Cardiac septum (tissue), 1 donor: ENCODE measurements around the gene UNC13D. TPM values are rescaled to one million over a fixed set of nuclear protein-coding genes. Genes with fewer than 3 reads are reported as not detected.
"Not testable (repeated sequence)": the region's sequence is repeated elsewhere in the genome, so short reads cannot be mapped to it uniquely, and the experiment has no call there.

Experiments
- DNase-seq: peaks from one replicate; pipeline ENCODE4 v3.0.0-alpha.2; 2020; ENCODE audit warnings: low spot score
- intact Hi-C: fragments of 100-400 bp; cut with DNase I; formaldehyde crosslinking; loops from one replicate; pipeline ENCODE4 v1.14.0; 2022
- long read RNA-seq: library from polyadenylated mRNA; unstranded; transcript quantifications from one replicate; pipeline ENCODE4 v2.0.0, GENCODE V29; 2021
- total RNA-seq: library from RNA; stranded (reverse); fragmentation: NEBNext Ultra II Directional; extraction: Animal tissue kit (Norgen Biotek cat#: 25700); gene quantifications from one replicate; pipeline ENCODE4 v1.2.1, GENCODE V29; 2021
- donor health status: DM: no; HTN: no; CAD: no.

UNC13D gene
- 7.9 TPM for total RNA-seq
- long read RNA-seq, full-length matches to known transcripts, result 1 of 11 reads
- long read RNA-seq, partial matches to known transcripts, result 1 of 11 reads
- long read RNA-seq, other reads (novel, unspliced or antisense), result 9 of 11 reads

DNA sequence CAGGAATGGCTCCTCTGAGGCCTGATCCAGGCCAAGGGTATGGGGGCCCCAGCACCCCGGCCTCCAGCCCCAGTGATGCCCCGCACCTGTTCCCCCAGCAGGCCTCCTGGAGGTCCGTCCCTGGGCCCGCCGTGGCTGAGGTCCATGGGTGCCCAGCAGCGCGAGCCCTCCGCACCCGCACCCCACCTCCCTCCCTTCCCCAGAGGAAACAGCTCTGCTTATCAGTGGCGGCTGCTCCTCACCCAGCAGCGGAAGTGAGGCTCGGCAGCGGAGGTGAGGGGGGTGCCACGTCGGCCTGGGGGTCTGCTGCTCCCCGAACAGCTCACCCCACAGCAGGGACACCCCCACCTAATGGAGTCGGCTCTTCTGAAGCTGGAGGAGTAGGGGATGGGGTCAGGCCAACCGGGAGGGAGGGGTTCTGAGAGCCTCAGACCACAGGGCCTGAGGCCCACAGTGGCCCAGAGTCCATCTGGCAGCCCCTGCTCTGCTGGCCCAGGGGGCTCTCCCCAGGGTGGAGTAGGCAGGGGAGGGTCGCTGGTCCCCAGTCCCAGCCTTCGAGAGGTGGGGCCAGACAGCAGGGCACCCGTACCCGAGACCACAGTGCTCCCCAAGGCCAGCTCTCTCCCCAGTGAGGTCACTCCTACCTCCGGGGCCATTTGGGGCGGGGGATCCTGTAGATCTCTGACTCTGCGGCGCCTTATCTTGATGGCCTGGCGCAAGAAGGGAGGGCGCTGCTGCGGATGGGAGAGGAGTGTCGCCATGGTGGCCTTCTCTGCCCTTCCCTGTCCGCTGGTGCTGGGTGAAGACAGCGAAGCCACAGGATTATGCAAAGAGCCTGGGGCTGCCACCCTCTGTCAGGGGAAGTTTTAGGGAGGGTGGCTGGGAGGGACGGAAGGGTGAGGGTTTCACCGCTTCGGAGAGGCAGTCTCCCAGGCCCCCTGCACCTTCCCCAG is at the start of gene UNC13D:
TSS of gene UNC13D (minus strand) at position 828 of the 953 bp plus-strand sequence. CDS start at position 761, 67 bp downstream.
- intact Hi-C loops, result loop anchor here (2.0 kb wide), 1 partner anchor 65 kb away; a partner anchor contains a TSS
- DNase-seq, result no peak

- intact Hi-C loops, result no loop called here
- DNase-seq, result no peak
Observed at GRCh38 chr17:75893305-75894048, 49.3 kb upstream of the UNC13D start.

GRCh38 chr17:75892556-75893224 is 48.5 kb upstream of the UNC13D start:
- DNase-seq, result no peak
- intact Hi-C loops, result no loop called here

- intact Hi-C loops, result no loop called here
- no peak for DNase-seq
Observed at GRCh38 chr17:75891605-75892555, 47.7 kb upstream of the UNC13D start.

DNA sequence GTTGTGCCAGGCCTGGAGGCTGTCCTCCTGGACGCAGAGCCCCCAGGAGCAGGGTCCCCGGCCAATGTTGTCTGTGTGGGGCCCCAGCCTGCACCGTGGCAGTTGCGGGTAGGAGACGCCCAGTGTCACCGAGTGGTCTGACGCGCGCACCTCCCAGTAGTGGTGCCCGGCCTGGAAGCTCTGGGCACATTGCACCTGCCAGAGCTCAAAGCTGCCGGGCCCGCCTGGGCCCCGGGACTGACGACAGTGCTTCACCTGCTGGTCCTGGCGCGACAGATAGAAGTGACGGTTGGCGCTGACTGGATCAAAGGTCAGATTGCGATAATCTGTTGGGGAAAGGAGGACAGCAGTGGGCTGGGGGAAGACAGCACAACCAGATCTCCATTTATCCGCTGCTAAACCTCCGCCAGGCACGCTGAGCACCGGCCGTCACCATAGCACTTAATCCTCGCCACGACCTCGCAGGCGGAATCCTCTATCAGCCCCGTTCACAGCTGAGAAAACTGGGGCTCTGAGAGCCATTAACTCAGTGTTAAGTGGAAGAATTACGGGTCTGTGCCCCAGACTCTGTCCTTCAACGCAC is 46.9 kb upstream of the UNC13D start:
- DNase-seq, result no peak
- intact Hi-C loops, result no loop called here

DNA sequence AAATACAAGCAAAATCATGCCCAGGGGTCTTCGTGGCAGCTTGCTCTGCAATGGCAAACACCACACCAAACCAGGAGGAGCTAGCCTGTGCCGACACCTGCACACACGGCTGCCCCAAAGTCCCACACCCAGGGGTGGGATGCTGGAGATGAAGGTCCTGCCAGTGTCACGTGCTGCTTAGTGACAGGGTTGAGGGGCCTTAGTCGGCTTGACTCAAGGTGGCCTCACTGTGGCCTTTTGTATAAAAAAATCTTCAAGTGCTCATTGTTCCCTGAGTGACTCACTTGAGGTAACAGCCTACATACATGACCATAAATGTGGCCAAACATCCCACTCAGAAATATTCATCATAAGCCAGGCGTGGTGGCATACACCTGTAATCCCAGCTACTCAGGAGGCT is 45.2 kb upstream of the UNC13D start:
- no peak for DNase-seq
- intact Hi-C loops, result no loop called here

- intact Hi-C loops, result no loop called here
- DNase-seq, result no peak
Observed at GRCh38 chr17:75888484-75888883, 44.3 kb upstream of the UNC13D start.

- intact Hi-C loops, DNase-seq: not testable (repeated sequence)
Observed at GRCh38 chr17:75885860-75886259, 41.7 kb upstream of the UNC13D start.

GRCh38 chr17:75885431-75885830 is 41.2 kb upstream of the UNC13D start:
- no peak for DNase-seq
- intact Hi-C loops, result no loop called here

- intact Hi-C loops, result no loop called here
- no peak for DNase-seq
Observed at GRCh38 chr17:75881678-75882454, 37.7 kb upstream of the UNC13D start.

DNA sequence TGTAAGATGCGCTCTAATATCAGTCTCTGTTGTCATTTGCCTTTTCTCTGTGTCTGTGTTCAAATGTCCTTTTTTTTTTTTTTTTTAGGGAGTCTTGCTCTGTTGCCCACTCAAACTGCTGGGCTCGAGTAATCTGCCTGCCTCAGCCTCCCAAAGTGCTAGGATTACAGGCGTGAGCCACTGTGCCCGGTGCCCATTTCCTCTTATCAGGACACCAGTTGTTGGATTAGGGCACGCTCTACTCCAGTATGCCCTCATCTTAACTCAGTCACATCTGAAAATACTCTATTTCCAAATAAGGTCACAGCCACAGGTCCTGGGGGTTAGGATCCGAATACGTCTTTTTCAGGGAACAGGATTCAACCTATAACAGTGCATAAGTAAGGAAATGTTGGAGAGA is 36.1 kb upstream of the UNC13D start:
- no peak for DNase-seq
- intact Hi-C loops, result no loop called here

GRCh38 chr17:75878174-75878998 is 34.2 kb upstream of the UNC13D start, which contains the start of gene TRIM47:
Gene TRIM47, minus strand, starts transcription at chr17:75878581. Its CDS starts 33 bp downstream, at chr17:75878548.
- intact Hi-C loops, result no loop called here
- DNase-seq, result no peak

- intact Hi-C loops, result loop anchor here (1.0 to 2.0 kb wide), 4 partner anchors 19 to 93 kb away; partner anchors contain the start of genes TRIM65, UNK and WBP2
- no peak for DNase-seq
Observed at GRCh38 chr17:75877752-75878173, 33.6 kb upstream of the UNC13D start.

GRCh38 chr17:75876938-75877751 is 32.9 kb upstream of the UNC13D start:
- intact Hi-C loops, result loop anchor here (1.0 to 2.0 kb wide), 4 partner anchors 19 to 93 kb away; partner anchors contain the start of genes TRIM65, UNK and WBP2
- DNase-seq, result peak; percentile 97

- no peak for DNase-seq
- intact Hi-C loops, result loop anchor here (2.0 kb wide), 1 partner anchor 68 kb away; no protein-coding TSS in a partner anchor
Observed at GRCh38 chr17:75876190-75876937, 32.2 kb upstream of the UNC13D start.
